HG03354 (cell line): ENCODE data around the gene CD34.

Experiments
- ATAC-seq: cut with Tn5 transposase; IDR thresholded peaks from one replicate; pipeline ENCODE4 v1.9.1; 2021; ENCODE audit warnings: mild to moderate bottlenecking; ENCODE audit not compliant: unreplicated experiment, poor library complexity, severe bottlenecking

The CD34 gene

DNA sequence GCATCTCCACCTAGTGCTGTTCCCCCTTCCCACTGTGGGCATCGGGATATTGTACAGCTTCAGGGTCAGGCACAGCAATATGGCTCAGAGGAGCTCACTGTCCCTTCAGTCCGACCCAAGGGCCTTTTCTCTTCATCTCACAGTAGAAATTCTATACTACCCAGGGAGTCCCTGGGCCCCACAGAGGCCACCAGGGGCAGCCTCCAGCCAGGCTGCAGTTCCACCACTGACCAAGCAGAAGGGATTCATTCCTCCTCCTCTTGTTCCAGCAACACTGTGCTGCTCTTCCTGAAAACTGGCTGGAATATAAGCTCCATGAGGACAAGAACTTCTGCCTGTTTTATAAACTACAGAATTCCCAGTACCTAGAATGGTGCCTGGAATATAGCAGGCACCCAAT is 70.5 kb downstream of the CD34 start:
- ATAC-seq: no peak

DNA sequence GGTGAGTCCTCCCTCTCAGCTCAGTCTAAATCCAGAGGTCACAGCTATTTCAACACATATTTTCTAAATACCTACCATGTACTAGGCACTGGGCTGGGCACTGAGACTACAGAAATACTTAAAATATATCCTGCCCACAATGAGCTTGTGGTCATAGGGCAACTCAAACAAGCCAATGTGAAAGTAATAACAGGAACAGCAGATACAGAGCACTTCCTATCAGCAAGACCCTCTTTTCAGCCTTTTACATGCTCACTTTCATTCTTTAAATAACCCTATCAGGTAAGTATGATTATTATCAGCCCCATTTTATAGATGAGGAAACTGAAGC is 71.9 kb downstream of the CD34 start:
- ATAC-seq: no peak

DNA sequence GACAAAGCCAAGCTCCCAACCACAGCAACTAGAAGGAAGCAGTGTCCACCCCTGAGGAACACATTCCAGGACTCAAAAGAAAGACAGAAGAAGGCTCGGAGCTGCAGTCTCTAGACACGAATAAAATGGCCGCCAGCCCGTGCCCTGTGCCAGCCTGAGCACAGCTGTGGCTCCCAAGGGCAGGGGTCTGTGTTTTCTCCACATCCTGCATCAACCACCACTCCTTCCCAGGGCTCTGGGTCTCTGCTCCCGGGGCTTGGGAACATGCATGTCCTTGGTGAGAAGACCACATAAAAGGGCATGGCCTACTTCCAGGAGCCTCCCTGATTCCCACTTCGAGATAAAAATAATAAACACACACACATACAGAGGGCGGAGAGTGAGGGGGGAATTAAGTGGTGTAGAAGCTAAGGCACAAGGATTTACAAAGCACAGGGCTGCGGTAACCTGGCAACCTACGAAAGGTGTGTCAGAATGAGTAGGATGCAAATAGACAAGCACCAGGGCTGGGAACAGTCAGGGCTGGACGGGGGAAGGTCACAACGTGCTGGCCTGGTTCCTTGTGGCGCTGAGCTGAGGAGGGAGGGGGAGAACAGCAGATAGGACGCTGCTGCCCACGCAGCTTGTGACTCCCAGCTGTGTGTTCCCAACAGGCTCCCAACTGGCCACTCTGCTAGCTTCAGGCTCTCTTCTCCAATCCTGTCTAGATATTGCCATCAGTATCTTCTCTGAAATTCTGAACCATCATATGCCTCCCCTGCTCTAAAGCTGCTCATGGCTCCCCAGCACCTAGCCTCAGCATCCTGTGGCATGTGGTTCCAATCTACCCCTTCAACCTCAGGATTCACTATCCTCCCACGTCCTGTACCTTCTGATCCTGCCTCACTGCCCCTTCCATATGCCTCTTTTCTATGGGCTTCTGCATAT is 72.5 kb downstream of the CD34 start:
- ATAC-seq: no peak

DNA sequence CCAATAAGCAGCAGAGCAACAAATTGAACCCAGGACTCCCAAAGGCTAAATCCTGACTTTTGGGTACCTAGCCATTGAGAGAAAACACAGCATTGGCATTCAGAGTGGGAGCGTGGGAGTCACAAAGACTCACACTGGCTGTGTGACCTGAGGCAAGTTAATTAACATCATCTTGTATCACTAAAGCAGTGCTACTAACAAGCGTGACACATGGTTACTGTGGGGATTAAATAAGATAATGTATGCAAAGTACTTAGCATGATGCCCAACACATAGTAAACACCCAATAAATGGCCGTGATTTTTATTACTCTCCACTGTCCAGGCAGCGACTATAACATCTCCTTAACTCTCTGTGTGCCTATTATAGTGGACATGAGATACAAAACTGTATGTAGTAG is 73.3 kb downstream of the CD34 start:
- no peak for ATAC-seq

DNA sequence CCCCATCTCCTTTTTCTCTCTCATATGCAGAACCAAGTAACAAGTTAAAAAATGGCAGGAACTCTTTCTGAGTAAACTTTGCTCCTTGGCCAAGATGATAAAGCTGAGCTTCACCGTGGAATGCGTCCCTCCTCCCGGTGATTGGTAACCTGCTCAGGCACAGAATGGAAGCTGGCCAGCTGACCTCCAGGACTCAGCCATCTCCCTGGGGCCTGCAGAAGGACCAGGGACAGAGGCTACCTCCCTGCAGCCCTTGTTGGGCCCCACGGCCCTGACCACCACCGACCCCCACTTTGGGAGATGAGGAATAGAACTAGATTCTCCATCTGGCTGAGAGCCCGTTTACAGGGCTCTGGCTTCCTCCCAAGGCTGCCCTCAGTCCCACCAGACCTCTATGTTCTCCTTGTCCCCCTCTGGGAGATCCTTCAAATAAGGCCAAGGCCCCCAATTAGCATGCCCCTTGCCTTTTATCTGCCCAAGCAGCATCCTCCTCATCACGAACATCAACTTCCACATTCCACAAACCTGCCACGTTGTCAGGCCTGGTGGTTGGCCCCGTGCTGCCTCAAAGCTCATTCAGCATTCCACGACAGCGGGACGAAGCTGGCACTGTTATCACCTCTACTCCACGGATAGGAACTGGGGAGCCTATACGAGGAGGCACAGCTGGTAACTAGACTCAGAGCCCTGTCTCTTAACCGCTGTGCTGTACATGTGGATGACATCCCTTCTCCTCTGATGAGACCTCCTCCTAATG is 74.2 kb downstream of the CD34 start:
- ATAC-seq: no peak

DNA sequence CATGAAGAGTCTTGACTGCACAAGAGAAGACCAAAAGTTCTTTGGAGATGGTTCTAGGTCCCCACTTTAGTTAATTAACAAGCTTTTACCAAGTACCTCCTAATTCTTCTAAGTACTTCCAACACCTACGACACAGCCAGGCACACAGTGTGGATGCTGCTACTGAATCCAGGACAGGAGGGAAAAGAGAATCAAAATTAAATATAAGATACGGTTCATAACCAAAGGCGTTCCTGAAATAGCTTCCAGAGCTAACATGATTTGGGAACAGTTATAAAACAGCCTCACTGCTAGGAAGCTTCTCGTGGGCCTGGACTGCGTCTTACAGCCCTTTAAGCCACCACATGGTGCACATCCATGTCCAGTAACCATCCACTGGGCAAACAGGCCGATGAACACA is 75.0 kb downstream of the CD34 start:
- no peak for ATAC-seq

DNA sequence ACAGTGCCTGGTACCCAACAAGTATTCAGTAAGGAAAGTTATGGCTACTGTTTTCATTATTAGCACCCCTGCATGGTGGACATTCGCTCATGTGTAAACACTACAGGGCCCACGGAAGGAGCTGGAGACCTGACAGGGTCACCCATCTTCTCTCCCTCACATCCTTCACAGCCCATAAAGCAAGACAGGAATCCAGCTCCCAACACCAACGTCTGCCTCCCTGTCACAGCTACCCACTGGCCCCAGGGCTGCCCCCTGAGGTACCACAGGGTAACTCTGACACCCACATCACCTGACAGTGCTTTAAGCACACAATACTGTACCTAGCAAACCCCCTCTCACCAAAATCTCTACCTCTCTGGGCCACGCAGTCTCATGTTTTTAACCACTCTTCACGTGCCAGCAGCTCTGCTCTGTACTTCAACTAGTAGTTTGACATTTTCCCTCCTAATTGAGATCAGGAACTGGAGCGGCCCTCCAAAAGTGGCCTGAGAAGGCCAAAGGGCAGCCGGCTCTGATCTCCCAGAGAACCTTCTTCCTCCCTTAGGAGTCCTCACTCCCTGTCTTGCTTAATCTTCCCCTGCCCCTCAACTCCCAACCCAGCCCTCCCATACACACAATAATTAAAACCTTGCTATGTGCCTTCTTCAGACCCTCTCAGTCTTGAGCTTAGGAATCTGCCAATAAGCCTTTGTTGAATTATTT is 76.8 kb downstream of the CD34 start:
- ATAC-seq: no peak

DNA sequence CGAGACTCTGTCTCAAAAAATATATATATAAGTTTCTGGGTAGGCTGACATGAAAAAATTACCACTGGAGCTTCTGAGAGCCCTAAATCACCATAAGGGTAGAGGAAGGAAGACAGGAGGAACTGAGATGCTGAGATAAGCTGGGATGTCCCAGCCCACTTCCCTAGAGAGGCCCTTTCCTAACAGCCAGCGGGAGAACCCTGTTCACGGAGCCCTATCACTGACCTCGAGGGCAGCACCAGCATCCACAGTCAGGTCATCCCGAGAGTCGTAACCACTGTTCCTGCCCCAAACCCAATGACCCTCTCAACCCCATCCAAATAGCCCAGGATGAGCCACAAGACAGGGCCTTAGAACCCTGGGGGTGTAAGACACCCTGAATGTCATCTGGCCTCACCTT is 77.5 kb downstream of the CD34 start:
- no peak for ATAC-seq

DNA sequence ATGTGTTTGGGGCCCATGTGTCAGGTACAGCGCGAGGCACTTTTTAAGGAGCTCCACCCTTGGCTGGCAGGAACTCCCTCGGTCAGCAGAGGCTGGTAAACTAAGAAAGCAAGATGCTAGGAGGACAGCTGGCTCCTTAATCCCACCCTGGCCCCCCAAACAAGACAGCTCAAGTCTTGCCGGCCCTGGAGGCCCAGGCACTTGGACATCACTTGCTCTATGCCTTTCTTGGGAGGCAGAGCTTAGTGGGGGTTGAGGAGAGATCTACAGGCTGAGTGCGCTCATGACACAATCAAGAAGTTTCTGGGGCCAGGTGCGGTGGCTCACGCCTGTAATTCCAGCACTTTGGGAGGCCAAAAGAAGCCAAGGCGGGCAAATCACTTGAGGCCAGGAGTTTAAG is 78.1 kb downstream of the CD34 start:
- no peak for ATAC-seq

DNA sequence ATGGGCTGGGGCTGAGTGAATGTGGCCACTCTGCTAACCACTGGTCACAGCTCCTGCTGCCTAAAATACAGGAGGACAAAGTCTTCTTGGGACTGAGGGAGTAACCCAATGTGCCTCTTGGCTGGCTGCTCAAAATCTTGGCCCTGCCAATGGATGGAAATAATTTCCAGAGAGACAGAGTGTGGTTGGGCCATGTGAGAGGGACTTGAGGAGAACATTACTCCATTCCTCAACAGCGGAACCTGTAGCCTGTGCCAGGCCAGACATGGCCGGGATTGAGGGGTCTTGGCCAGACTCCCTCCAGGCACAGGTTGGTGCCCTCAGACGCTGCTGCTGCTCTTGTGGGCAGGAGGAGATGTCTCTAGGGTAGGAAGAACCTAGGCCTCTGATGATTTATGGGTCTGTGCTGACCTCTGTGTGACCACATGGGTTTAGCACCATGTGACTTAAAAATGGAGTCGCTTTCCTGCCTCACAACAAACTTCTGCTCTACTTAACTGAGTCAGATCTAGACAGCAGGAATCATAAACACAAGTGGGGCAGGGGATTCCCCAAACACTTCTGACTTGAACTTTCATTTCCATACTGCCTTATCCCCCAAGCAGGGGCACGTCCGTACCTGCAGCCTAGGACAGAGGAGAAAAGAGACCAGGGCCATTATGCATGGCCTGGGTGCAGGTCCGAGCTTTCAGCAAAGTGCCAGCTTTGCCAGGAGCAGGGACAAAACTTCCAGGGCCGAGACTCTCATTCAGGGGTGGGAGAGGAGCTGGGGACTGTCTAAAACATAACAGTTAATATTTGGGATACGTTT is 79.2 kb downstream of the CD34 start:
- ATAC-seq: peak; percentile 86
